GM23248 (cell line): ENCODE data around the gene IL1RAPL2. TPM values are rescaled to one million over a fixed set of nuclear protein-coding genes. Genes with fewer than 3 reads are reported as not detected.

ENCODE experiments used
- DNase-seq: peaks from one replicate; pipeline ENCODE4 v3.0.0-alpha.2; 2015
- H2AFZ ChIP-seq: fragments of 200-600 bp; sonication (generic); 2 replicates; pipeline ENCODE4 v1.6.1; 2016; ENCODE audit warnings: antibody characterized with exemption
- H3F3A ChIP-seq: fragments of 200-600 bp; sonication (generic); 2 replicates; pipeline ENCODE4 v1.6.1; 2016; ENCODE audit warnings: mild to moderate bottlenecking, antibody characterized with exemption, mixed run types; ENCODE audit not compliant: insufficient read depth
- H3K27ac ChIP-seq: fragments of 200-600 bp; sonication (generic); 2 replicates; pipeline ENCODE4 v1.5.1; 2016; ENCODE audit warnings: mild to moderate bottlenecking
- H3K27me3 ChIP-seq: fragments of 200-600 bp; sonication (generic); replicated peaks from 2 replicates; pipeline ENCODE4 v1.6.1; 2016; ENCODE audit warnings: mild to moderate bottlenecking; ENCODE audit not compliant: insufficient read depth
- H3K36me3 ChIP-seq: fragments of 200-600 bp; sonication (generic); 2 replicates; pipeline ENCODE4 v1.6.1; 2016; ENCODE audit warnings: low read depth, mild to moderate bottlenecking
- H3K4me1 ChIP-seq: fragments of 200-600 bp; sonication (generic); 2 replicates; pipeline ENCODE4 v1.6.1; 2016; ENCODE audit warnings: mild to moderate bottlenecking; ENCODE audit not compliant: insufficient read depth
- H3K4me2 ChIP-seq: fragments of 200-600 bp; sonication (generic); one replicate; pipeline ENCODE4 v1.6.1; 2016; ENCODE audit warnings: mild to moderate bottlenecking; ENCODE audit not compliant: unreplicated experiment
- H3K4me3 ChIP-seq: fragments of 200-600 bp; sonication (generic); 2 replicates; pipeline ENCODE4 v1.5.1; 2016; ENCODE audit warnings: mild to moderate bottlenecking
- H3K79me2 ChIP-seq: fragments of 200-600 bp; sonication (generic); 2 replicates; pipeline ENCODE4 v1.6.1; 2016; ENCODE audit warnings: mild to moderate bottlenecking; ENCODE audit not compliant: insufficient read depth
- H3K9ac ChIP-seq: fragments of 200-600 bp; sonication (generic); 2 replicates; pipeline ENCODE4 v1.6.1; 2016; ENCODE audit warnings: mild to moderate bottlenecking
- H3K9me2 ChIP-seq: fragments of 200-600 bp; sonication (generic); 2 replicates; pipeline ENCODE4 v1.6.1; 2016; ENCODE audit warnings: mixed run types, mild to moderate bottlenecking, moderate library complexity; ENCODE audit not compliant: insufficient read depth
- H3K9me3 ChIP-seq: fragments of 200-600 bp; sonication (generic); one replicate; pipeline ENCODE4 v1.6.1; 2017; ENCODE audit warnings: low read depth
- H4K20me1 ChIP-seq: fragments of 200-600 bp; sonication (generic); 2 replicates; pipeline ENCODE4 v1.6.0; 2016; ENCODE audit not compliant: insufficient read depth
- EZH2 ChIP-seq: fragments of 200-600 bp; sonication (generic); IDR thresholded peaks from 2 replicates; pipeline ENCODE4 v1.6.1; 2018; ENCODE audit warnings: antibody characterized with exemption, mild to moderate bottlenecking; ENCODE audit not compliant: insufficient read depth, poor library complexity, severe bottlenecking
- EZH2phosphoT487 ChIP-seq: fragments of 200-600 bp; sonication (generic); IDR thresholded peaks from 2 replicates; pipeline ENCODE4 v1.6.1; 2018; ENCODE audit warnings: antibody characterized with exemption, moderate library complexity, mild to moderate bottlenecking, low read depth; ENCODE audit not compliant: insufficient read depth
- WGBS, 2 experiments: methylation state at CpG; one replicate each; pipeline ENCODE4 v1.1.6; 2015 to 2017; ENCODE audit warnings: low lambda C conversion rate in 2 of 2, low coverage in 1 of 2; ENCODE audit errors: missing lambda C conversion rate in 2 of 2; 5-methylcytosine and 5-hydroxymethylcytosine counted together
- in situ Hi-C: fragments of 300-500 bp; cut with MboI; formaldehyde crosslinking; loops from 2 replicates; pipeline ENCODE4 v1.15.0; 2020
- polyA plus RNA-seq: library from polyadenylated mRNA; unstranded; fragments of >200 nt; fragmentation: Nextera tagmentation; extraction: Ambion mirVana; gene quantifications from 2 replicates; pipeline ENCODE4 v1.2.1, GENCODE V29; 2016
- total RNA-seq: library from RNA; depleted of rRNA; stranded (reverse); fragments of >200 nt; shearing (Covaris generic); gene quantifications from 2 replicates; pipeline ENCODE4 v1.2.3, GENCODE V29; 2014

IL1RAPL2 gene
- total and polyA plus RNA-seq, 2 experiments from 2014 or later = not detected

GRCh38 chrX:104647084-104647483, 81.1 kb downstream of the IL1RAPL2 start:
- Histone ChIP-seq H3K27ac (no peak overlapping the region), H4K20me1 (no peaks in the 10 kb centered on the region), H3K9ac (no peak overlapping the region), H3F3A (no peaks in the 10 kb centered on the region), H3K4me2 (no peak overlapping the region), H3K27me3 (no peaks in the 10 kb centered on the region), H3K4me1 (no peaks in the 10 kb centered on the region), H3K9me2 (no peaks in the 10 kb centered on the region), H3K36me3 (no peaks in the 10 kb centered on the region), H3K79me2 (no peaks in the 10 kb centered on the region), H2AFZ (no peak overlapping the region), H3K9me3 (no peaks in the 10 kb centered on the region), H3K4me3 (no peak overlapping the region)
- TF ChIP-seq EZH2 = no peak
- no peak for TF ChIP-seq EZH2phosphoT487
- no peak for DNase-seq
- 40 to 57% methylated on average over 1 of the region's 5 CpGs for WGBS, 2 experiments
- in situ Hi-C loops = no loop called here

GRCh38 chrX:104659005-104659744, 93.2 kb downstream of the IL1RAPL2 start:
- Histone ChIP-seq H3K4me3 (no peak overlapping the region), H3K4me2 (no peak overlapping the region), H3F3A (no peaks in the 10 kb centered on the region), H3K79me2 (no peaks in the 10 kb centered on the region), H3K9me3 (no peaks in the 10 kb centered on the region), H4K20me1 (no peaks in the 10 kb centered on the region), H3K9me2 (no peaks in the 10 kb centered on the region), H3K36me3 (no peaks in the 10 kb centered on the region), H3K27ac (no peak overlapping the region), H3K27me3 (no peaks in the 10 kb centered on the region), H3K9ac (no peak overlapping the region), H3K4me1 (no peaks in the 10 kb centered on the region), H2AFZ (no peak overlapping the region)
- TF ChIP-seq EZH2phosphoT487 = no peak
- TF ChIP-seq EZH2 = no peak
- WGBS, 2 experiments = 2 to 9% methylated on average over 3 of the region's 3 CpGs
- DNase-seq = no peak
- in situ Hi-C loops = no loop called here

- in situ Hi-C loops = no loop called here
- H3K27ac ChIP-seq = no peak overlapping the region
- H3K4me2 ChIP-seq = no peak overlapping the region
- H3K4me3 ChIP-seq = no peak overlapping the region
- no peak overlapping the region for H3K9ac ChIP-seq
- no peaks in the 10 kb centered on the region for H3K36me3 ChIP-seq
- no peaks in the 10 kb centered on the region for H3K9me3 ChIP-seq
- WGBS, 2 experiments = 15 to 22% methylated on average over 3 of the region's 3 CpGs
- no peaks in the 10 kb centered on the region for H3K79me2 ChIP-seq
- H3K9me2 ChIP-seq = no peaks in the 10 kb centered on the region
- no peaks in the 10 kb centered on the region for H3K4me1 ChIP-seq
- no peaks in the 10 kb centered on the region for H4K20me1 ChIP-seq
- no peak for DNase-seq
- H3F3A ChIP-seq = no peaks in the 10 kb centered on the region
- no peak for TF ChIP-seq EZH2phosphoT487
- TF ChIP-seq EZH2 = no peak
- H3K27me3 ChIP-seq = no peaks in the 10 kb centered on the region
- H2AFZ ChIP-seq = no peak overlapping the region
Observed at GRCh38 chrX:104660092-104660491, 94.1 kb downstream of the IL1RAPL2 start.

DNA sequence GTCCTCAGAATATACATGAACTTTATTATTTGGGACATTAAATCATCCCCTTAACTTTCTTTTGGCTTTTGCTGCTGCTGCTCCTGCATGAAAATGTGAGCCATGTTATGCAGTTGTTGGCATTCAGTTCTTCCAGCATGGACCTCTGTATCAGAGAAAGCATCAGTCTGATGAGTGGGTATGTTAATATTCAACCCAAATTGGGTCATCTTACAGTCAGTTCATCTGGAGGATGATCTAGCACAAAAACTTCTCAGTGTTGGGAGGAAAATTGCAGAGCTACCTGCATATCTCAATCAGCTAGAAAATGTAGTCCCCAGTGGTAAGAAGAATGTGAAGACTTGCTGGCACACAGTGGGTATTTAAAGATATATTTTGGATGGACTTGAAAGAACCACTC, 96.7 kb downstream of the IL1RAPL2 start:
- H3K27ac ChIP-seq = no peak overlapping the region
- no peak for TF ChIP-seq EZH2phosphoT487
- no peaks in the 10 kb centered on the region for H3K9me2 ChIP-seq
- no peak overlapping the region for H3K9ac ChIP-seq
- no peaks in the 10 kb centered on the region for H3K36me3 ChIP-seq
- H4K20me1 ChIP-seq = no peaks in the 10 kb centered on the region
- no peaks in the 10 kb centered on the region for H3K9me3 ChIP-seq
- H3F3A ChIP-seq = no peaks in the 10 kb centered on the region
- no peaks in the 10 kb centered on the region for H3K4me1 ChIP-seq
- no peak overlapping the region for H3K4me2 ChIP-seq
- no peak overlapping the region for H2AFZ ChIP-seq
- in situ Hi-C loops = no loop called here
- H3K4me3 ChIP-seq = no peak overlapping the region
- DNase-seq = no peak
- H3K27me3 ChIP-seq = no peaks in the 10 kb centered on the region
- no peaks in the 10 kb centered on the region for H3K79me2 ChIP-seq

- Histone ChIP-seq H3K4me3 (no peak overlapping the region), H3K36me3 (no peaks in the 10 kb centered on the region), H3K27ac (no peak overlapping the region), H3K79me2 (no peaks in the 10 kb centered on the region), H3K27me3 (no peaks in the 10 kb centered on the region), H3K9me2 (no peaks in the 10 kb centered on the region), H3K4me2 (no peak overlapping the region), H4K20me1 (no peaks in the 10 kb centered on the region), H3K9ac (no peak overlapping the region), H3K9me3 (no peaks in the 10 kb centered on the region), H3F3A (no peaks in the 10 kb centered on the region), H2AFZ (no peak overlapping the region), H3K4me1 (no peaks in the 10 kb centered on the region)
- in situ Hi-C loops = no loop called here
- WGBS, 2 experiments = 13 to 14% methylated on average over 1 of the region's 1 CpG
- DNase-seq = no peak
- TF ChIP-seq EZH2 (no peak), EZH2phosphoT487 (no peak)
Observed at GRCh38 chrX:104665691-104666090, 99.7 kb downstream of the IL1RAPL2 start.
